Tibial nerve (tissue), 4 donors: ENCODE results near the gene TSHZ2. TPM values are rescaled to one million over a fixed set of nuclear protein-coding genes. Genes with fewer than 3 reads are reported as not detected.

ENCODE experiments used
- DNase-seq, 2 donors: peaks; one replicate each; pipeline ENCODE4 v3.0.0-alpha.2; 2019; ENCODE audit warnings: low spot score in 2 of 2
- H3K27ac ChIP-seq, 4 donors: fragments of 200-600 bp; sonication (generic) in 3 of 4; one replicate each; pipeline ENCODE4 v1.5.1; 2017 to 2019; ENCODE audit warnings: mild to moderate bottlenecking in 1 of 4
- H3K27me3 ChIP-seq, 2 donors: fragments of 200-600 bp; sonication (generic) in 1 of 2; one replicate each; pipeline versions ENCODE4 v1.5.1 to v1.6.0; 2017 to 2019
- H3K36me3 ChIP-seq, 3 donors: fragments of 200-600 bp; sonication (generic); one replicate each; pipeline ENCODE4 v1.5.1; 2018 to 2019
- H3K4me1 ChIP-seq, 4 donors: fragments of 200-600 bp; sonication (generic) in 3 of 4; one replicate each; pipeline ENCODE4 v1.5.1; 2017 to 2019
- H3K4me3 ChIP-seq, 4 donors: fragments of 200-600 bp; sonication (generic) in 3 of 4; one replicate each; pipeline ENCODE4 v1.5.1; 2017 to 2019; ENCODE audit warnings: mild to moderate bottlenecking in 1 of 4, moderate library complexity in 1 of 4
- H3K9me3 ChIP-seq, 4 donors: fragments of 200-600 bp; sonication (generic) in 3 of 4; one replicate each; pipeline ENCODE4 v1.5.1; 2017 to 2019
- EP300 ChIP-seq, 2 donors: sonication (generic); formaldehyde crosslinking; IDR thresholded peaks; one replicate each; pipeline ENCODE4 v1.6.1; 2017; ENCODE audit warnings: antibody characterized with exemption in 2 of 2, mild to moderate bottlenecking in 1 of 2
- POLR2A ChIP-seq, 2 donors: fragments of 450-650 bp; IDR thresholded peaks; one replicate each; pipeline ENCODE4 v1.6.1; 2017; ENCODE audit warnings: antibody characterized with exemption in 2 of 2, mild to moderate bottlenecking in 2 of 2, moderate library complexity in 2 of 2
- WGBS, 2 donors: methylation state at CpG; one replicate each; pipeline ENCODE4 v1.1.5; 2018; 5-methylcytosine and 5-hydroxymethylcytosine counted together
- total RNA-seq, 4 donors: library from RNA; depleted of rRNA; stranded (reverse); fragments of >200 nt; gene quantifications; one replicate each; pipeline ENCODE4 v1.1.0, GENCODE V29; 2016
- TF ChIP-seq, protein P1 (sequence below), 5 experiments: fragments of 200-600 bp in 3 of 5; fragments of 450-650 bp in 2 of 5; sonication (generic) in 3 of 5; IDR thresholded peaks; one replicate each; pipeline ENCODE4 v1.5.1; 2016 to 2019; ENCODE audit warnings: antibody characterized with exemption in 5 of 5, mild to moderate bottlenecking in 3 of 5, moderate library complexity in 2 of 5

TSHZ2 gene
- total RNA-seq, 4 donors from 2014 or later, result 20.9 to 33.7 (median 25.1) TPM

DNA sequence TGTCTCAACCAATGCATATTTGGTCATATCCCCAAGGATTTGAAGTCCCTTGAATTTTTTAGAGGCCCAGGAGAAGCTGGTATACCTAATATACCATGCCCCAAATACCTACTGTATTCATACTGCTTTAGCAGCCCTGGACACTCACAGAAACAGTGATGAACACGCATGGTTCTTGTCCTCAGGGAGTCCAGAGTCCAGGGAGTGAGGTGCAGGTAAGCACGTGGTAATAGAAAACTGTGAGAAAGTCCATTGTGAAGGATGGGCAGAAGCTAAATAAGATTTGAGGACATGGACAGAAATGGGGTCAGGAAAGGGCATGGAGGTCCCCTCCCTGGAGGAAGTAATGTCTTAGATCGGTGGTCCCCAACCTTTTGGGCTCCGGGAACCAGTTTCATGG lies 85.4 kb downstream of the TSHZ2 start:
- 91 to 96% methylated on average over 4 of the region's 4 CpGs for WGBS, 2 donors
- Histone ChIP-seq H3K36me3 (no peaks in the 10 kb centered on the region), H3K27me3 (no peaks in the 10 kb centered on the region), H3K4me1 (no peaks in the 10 kb centered on the region), H3K4me3 (no peak overlapping the region), H3K9me3 (no peaks in the 10 kb centered on the region), H3K27ac (no peak overlapping the region)
- TF ChIP-seq POLR2A (IDR thresholded peaks at IDR 0.05), result no peak
- TF ChIP-seq, protein P1, sequence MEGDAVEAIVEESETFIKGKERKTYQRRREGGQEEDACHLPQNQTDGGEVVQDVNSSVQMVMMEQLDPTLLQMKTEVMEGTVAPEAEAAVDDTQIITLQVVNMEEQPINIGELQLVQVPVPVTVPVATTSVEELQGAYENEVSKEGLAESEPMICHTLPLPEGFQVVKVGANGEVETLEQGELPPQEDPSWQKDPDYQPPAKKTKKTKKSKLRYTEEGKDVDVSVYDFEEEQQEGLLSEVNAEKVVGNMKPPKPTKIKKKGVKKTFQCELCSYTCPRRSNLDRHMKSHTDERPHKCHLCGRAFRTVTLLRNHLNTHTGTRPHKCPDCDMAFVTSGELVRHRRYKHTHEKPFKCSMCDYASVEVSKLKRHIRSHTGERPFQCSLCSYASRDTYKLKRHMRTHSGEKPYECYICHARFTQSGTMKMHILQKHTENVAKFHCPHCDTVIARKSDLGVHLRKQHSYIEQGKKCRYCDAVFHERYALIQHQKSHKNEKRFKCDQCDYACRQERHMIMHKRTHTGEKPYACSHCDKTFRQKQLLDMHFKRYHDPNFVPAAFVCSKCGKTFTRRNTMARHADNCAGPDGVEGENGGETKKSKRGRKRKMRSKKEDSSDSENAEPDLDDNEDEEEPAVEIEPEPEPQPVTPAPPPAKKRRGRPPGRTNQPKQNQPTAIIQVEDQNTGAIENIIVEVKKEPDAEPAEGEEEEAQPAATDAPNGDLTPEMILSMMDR (IDR thresholded peaks at IDR 0.05), result no peak
- TF ChIP-seq EP300 (IDR thresholded peaks at IDR 0.05), result no peak
- no peak for DNase-seq

DNA sequence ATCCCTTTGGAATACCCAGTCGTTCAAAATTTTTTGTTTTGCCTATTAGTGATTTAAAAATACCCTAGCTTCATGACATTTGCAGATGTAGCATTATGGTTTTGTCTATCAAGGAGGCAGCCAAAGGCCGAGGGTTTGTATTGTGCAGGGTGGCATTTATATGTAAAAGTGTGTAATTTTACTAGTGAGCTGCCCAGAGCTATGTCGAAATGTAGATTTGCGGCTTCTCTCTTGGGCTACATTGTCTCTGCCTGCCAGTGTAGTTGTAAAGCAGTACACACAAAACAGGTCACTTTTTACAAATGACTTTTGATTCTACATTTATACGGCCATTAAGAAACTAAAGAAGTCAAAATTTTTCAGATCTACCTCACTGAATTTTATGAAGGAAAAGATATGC lies 87.7 kb downstream of the TSHZ2 start:
- Histone ChIP-seq H3K4me3 (no peak overlapping the region), H3K4me1 (no peaks in the 10 kb centered on the region), H3K27ac (no peak overlapping the region), H3K9me3 (no peaks in the 10 kb centered on the region), H3K36me3 (no peaks in the 10 kb centered on the region), H3K27me3 (no peaks in the 10 kb centered on the region)
- TF ChIP-seq POLR2A (IDR thresholded peaks at IDR 0.05), result no peak
- TF ChIP-seq EP300 (IDR thresholded peaks at IDR 0.05), result no peak
- TF ChIP-seq, protein P1 (IDR thresholded peaks at IDR 0.05), result no peak
- WGBS, 2 donors, result 67 to 75% methylated on average over 5 of the region's 5 CpGs
- DNase-seq, result no peak

DNA sequence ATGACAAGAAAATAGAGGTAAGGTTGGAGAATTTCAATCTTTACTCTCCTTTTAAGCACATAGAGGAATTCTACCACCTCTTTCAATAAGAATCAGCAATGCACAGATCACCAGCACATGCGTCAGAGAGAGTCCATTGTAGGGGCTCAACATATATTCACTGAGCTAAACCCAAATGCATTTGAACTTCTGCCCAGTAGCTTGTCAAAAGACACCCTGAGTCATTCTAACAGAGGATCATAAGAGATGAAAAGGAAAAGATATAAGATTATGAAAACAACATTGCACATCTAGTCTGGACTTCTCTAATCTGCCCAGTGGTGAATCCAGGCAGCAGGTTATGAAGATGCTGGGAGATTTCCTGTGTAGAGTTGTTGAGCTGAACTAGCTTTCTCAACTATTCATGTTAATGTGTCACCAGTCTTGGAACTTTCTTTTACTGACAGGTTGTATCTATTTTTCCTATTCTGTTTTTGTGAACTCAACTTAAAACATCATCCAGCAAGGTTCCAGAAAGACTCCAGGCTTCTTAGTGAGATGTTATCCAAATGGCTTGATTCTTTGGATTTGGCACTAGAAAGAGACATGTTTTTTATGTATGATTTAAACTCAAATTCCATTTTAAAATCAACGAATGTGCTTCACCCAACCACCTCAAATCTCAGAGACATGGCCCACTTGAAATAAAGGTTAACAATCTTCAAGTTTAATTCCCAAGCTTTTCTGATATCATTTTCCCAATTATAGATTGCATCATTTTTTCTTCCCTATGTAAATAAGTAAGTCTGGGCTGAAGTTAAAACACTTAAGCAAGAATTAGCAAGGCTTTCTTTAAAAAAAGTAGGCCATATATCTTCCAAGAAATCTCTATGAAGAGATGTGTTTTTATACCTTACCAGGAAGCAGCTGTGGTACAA lies 89.3 kb downstream of the TSHZ2 start:
- WGBS, 2 donors, result 71 to 73% methylated on average over 2 of the region's 2 CpGs
- no peak for DNase-seq
- no peaks in the 10 kb centered on the region for H3K9me3 ChIP-seq
- no peak overlapping the region for H3K4me3 ChIP-seq
- no peaks in the 10 kb centered on the region for H3K27me3 ChIP-seq
- no peaks in the 10 kb centered on the region for H3K36me3 ChIP-seq
- TF ChIP-seq POLR2A (IDR thresholded peaks at IDR 0.05), result no peak
- TF ChIP-seq, protein P1 (IDR thresholded peaks at IDR 0.05), result no peak
- no peak for TF ChIP-seq EP300 (IDR thresholded peaks at IDR 0.05)
- no peak overlapping the region for H3K27ac ChIP-seq
- H3K4me1 ChIP-seq, result no peaks in the 10 kb centered on the region

DNA sequence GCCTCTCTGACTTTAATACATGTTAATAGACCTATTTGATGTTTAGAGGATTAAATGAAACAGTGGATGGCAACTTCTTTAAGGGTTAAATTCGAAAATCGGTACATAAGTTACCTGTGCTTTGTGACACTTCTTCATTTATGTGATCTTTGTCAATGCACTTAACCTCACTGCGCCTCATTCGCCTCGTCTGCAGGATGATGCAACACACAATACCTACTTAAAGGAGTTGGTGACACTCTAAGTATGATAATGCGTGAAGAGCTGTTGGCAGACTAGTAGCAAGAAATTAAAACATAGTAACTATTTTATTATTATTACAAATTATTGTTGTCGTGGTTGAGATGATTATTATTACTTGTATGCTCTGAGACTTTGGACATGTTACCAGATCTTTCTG lies 92.8 kb downstream of the TSHZ2 start:
- Histone ChIP-seq H3K4me3 (no peak overlapping the region), H3K27ac (no peak overlapping the region), H3K9me3 (peaks cover 0 to 6% (median 0%) of the 10 kb centered on the region in 4 donors), H3K27me3 (no peaks in the 10 kb centered on the region), H3K36me3 (no peaks in the 10 kb centered on the region), H3K4me1 (no peaks in the 10 kb centered on the region)
- TF ChIP-seq, protein P1 (IDR thresholded peaks at IDR 0.05), result no peak
- TF ChIP-seq EP300 (IDR thresholded peaks at IDR 0.05), result no peak
- no peak for TF ChIP-seq POLR2A (IDR thresholded peaks at IDR 0.05)
- 91 to 93% methylated on average over 7 of the region's 7 CpGs for WGBS, 2 donors
- no peak for DNase-seq

DNA sequence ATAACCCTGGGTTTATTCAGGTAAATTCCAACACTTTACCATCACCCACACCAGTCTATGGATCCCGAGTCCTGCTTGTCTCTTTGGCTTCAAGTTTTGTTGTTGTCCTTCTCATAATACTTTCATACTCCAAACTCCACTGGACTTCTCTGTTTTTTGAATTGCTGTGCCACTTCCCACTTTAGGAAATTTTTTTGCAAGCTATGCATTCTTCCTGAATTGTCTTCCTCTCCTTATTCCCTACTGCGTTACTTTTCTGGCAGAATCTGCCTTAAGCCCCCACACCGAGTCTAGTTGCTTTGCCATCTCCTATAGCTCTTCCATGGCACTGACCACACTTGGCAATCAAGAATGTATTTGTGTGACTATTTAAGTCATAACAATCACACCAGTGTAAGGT lies 96.1 kb downstream of the TSHZ2 start:
- Histone ChIP-seq H3K9me3 (peaks cover 0 to 6% (median 0%) of the 10 kb centered on the region in 4 donors), H3K27me3 (no peaks in the 10 kb centered on the region), H3K27ac (no peak overlapping the region), H3K36me3 (no peaks in the 10 kb centered on the region), H3K4me3 (no peak overlapping the region), H3K4me1 (no peaks in the 10 kb centered on the region)
- 94% methylated on average over 3 of the region's 3 CpGs for WGBS, 2 donors
- DNase-seq, result no peak
- TF ChIP-seq POLR2A (IDR thresholded peaks at IDR 0.05), result no peak
- no peak for TF ChIP-seq EP300 (IDR thresholded peaks at IDR 0.05)
- TF ChIP-seq, protein P1 (IDR thresholded peaks at IDR 0.05), result no peak
